A549 (cell line): ENCODE results near the gene FDPS.

Experiments used
- CEBPB ChIP-seq, 2 experiments: fragments of >200 bp in 1 of 2; sonication (Bioruptor Twin) in 1 of 2; formaldehyde crosslinking in 1 of 2; IDR thresholded peaks; 2 replicates each; pipeline ENCODE4 v1.6.1; 2012 to 2016
- GATA3 ChIP-seq: IDR thresholded peaks from 2 replicates; pipeline ENCODE4 v1.6.1; 2012; ENCODE audit warnings: borderline replicate concordance
- NR3C1 ChIP-seq: fragments of >200 bp; sonication (Bioruptor Twin); formaldehyde crosslinking; IDR thresholded peaks from 3 replicates; pipeline ENCODE4 v1.6.1; 2017
- POLR2A ChIP-seq: IDR thresholded peaks from 2 replicates; pipeline ENCODE4 v1.6.1; 2012; ENCODE audit warnings: mild to moderate bottlenecking, low read length
- TF ChIP-seq, protein P1 (sequence below): fragments of >200 bp; sonication (Bioruptor Twin); formaldehyde crosslinking; IDR thresholded peaks from 3 replicates; pipeline ENCODE4 v1.5.1; 2016
- TF ChIP-seq, protein P2 (sequence below): fragments of 250-450 bp; sonication (Bioruptor Pico); IDR thresholded peaks from 2 replicates; pipeline ENCODE4 v1.5.0; 2021; ENCODE audit warnings: mild to moderate bottlenecking, moderate library complexity, borderline replicate concordance

DNA sequence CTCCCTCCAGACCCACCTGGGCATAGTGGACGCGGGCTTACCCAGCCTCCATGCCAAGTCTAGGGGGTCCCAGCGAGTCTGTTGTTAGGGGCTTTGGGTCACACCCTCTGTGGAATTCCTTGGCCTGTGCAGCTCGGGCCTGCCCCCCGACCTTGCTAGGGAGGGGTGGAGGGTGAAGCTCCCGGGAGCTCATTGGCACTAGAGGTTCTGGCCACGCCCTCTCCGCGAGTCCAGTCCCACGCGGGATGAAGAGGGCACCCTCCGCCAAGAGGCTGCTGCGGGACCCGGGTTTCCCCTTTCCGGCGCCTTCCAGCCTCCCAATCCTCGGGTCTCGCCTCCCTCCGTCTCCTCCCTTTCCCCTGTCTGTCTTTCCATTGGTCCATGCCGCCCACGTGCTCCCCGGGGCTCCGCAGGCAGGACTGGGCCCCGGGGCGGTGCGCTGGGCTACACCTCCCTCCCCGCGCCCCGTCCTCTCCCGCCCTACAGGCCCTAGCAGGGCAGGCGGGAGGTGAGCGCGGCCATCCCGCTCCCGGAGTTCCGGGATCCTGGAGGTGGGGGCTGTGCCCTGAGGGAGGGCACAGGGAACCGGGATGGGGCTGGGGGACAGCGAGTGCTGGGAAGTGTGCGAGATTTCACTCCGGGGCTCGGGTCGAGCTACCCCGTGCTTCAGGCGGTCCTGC lies 15.5 kb downstream of the FDPS start:
- TF ChIP-seq GATA3 (0 out of 2 replicates have a peak, but pooled peaks have one; percentile 21), CEBPB (IDR thresholded peaks at IDR 0.05) (no peak), POLR2A (peak; percentile 79), NR3C1 (no peak)
- TF ChIP-seq, protein P1, sequence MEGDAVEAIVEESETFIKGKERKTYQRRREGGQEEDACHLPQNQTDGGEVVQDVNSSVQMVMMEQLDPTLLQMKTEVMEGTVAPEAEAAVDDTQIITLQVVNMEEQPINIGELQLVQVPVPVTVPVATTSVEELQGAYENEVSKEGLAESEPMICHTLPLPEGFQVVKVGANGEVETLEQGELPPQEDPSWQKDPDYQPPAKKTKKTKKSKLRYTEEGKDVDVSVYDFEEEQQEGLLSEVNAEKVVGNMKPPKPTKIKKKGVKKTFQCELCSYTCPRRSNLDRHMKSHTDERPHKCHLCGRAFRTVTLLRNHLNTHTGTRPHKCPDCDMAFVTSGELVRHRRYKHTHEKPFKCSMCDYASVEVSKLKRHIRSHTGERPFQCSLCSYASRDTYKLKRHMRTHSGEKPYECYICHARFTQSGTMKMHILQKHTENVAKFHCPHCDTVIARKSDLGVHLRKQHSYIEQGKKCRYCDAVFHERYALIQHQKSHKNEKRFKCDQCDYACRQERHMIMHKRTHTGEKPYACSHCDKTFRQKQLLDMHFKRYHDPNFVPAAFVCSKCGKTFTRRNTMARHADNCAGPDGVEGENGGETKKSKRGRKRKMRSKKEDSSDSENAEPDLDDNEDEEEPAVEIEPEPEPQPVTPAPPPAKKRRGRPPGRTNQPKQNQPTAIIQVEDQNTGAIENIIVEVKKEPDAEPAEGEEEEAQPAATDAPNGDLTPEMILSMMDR, result no peak
- TF ChIP-seq, protein P2, sequence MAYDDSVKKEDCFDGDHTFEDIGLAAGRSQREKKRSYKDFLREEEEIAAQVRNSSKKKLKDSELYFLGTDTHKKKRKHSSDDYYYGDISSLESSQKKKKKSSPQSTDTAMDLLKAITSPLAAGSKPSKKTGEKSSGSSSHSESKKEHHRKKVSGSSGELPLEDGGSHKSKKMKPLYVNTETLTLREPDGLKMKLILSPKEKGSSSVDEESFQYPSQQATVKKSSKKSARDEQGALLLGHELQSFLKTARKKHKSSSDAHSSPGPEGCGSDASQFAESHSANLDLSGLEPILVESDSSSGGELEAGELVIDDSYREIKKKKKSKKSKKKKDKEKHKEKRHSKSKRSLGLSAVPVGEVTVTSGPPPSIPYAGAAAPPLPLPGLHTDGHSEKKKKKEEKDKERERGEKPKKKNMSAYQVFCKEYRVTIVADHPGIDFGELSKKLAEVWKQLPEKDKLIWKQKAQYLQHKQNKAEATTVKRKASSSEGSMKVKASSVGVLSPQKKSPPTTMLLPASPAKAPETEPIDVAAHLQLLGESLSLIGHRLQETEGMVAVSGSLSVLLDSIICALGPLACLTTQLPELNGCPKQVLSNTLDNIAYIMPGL (CRISPR knock-in tag), result no peak
